ENCODE results near the gene GCM1.

Gene GCM1

GRCh38 chr6:53103993-53104675, 44.5 kb downstream of the GCM1 start:
- ATAC-seq = no peak

GRCh38 chr6:53101006-53101405, 47.6 kb downstream of the GCM1 start:
- no peak for ATAC-seq

GRCh38 chr6:53100561-53100960, 48.1 kb downstream of the GCM1 start:
- ATAC-seq = no peak

- ATAC-seq = no peak
Observed at GRCh38 chr6:53095716-53096115, 52.9 kb downstream of the GCM1 start.

- ATAC-seq = no peak
Observed at GRCh38 chr6:53095270-53095669, 53.4 kb downstream of the GCM1 start.

GRCh38 chr6:53090576-53090975, 58.1 kb downstream of the GCM1 start:
- ATAC-seq = no peak

- ATAC-seq = no peak
Observed at GRCh38 chr6:53089948-53090347, 58.7 kb downstream of the GCM1 start.

- no peak for ATAC-seq
Observed at GRCh38 chr6:53086302-53086701, 62.3 kb downstream of the GCM1 start.

GRCh38 chr6:53080813-53081212, 67.8 kb downstream of the GCM1 start:
- ATAC-seq = no peak
